Testis (tissue), 3 donors: Measurements from ENCODE around the gene CAMTA2. TPM values are rescaled to one million over a fixed set of nuclear protein-coding genes. Genes with fewer than 3 reads are reported as not detected.

Source experiments
- DNase-seq: peaks from one replicate; pipeline ENCODE4 v3.0.0-alpha.2; 2019
- H3K27ac ChIP-seq, 2 donors: fragments of 200-600 bp; sonication (generic); one replicate each; pipeline ENCODE4 v1.5.1; 2019
- H3K27me3 ChIP-seq: fragments of 200-600 bp; sonication (generic); one replicate; pipeline ENCODE4 v1.5.1; 2019
- H3K36me3 ChIP-seq: fragments of 200-600 bp; sonication (generic); one replicate; pipeline ENCODE4 v1.5.1; 2017; ENCODE audit warnings: low read depth; ENCODE audit errors: missing control alignments
- H3K4me1 ChIP-seq: fragments of 200-600 bp; sonication (generic); one replicate; pipeline ENCODE4 v1.5.1; 2019
- H3K4me3 ChIP-seq, 2 donors: fragments of 200-600 bp; sonication (generic); one replicate each; pipeline ENCODE4 v1.5.1; 2017 to 2019
- H3K9me3 ChIP-seq: fragments of 200-600 bp; sonication (generic); one replicate; pipeline ENCODE4 v1.5.1; 2017
- POLR2A ChIP-seq: fragments of 450-650 bp; IDR thresholded peaks from one replicate; pipeline ENCODE4 v1.6.1; 2017; ENCODE audit warnings: antibody characterized with exemption, mild to moderate bottlenecking, moderate library complexity
- WGBS, 2 donors: methylation state at CpG; one replicate each; pipeline ENCODE4 v1.1.5; 2018; 5-methylcytosine and 5-hydroxymethylcytosine counted together
- intact Hi-C: fragments of 100-400 bp; cut with DNase I; formaldehyde crosslinking; loops from one replicate; pipeline ENCODE4 v1.15.1; 2023; ENCODE audit warnings: low total_unique reads
- microRNA-seq, 2 donors: library from miRNA; unstranded; fragments of <30 nt; microRNA quantifications; one replicate each; pipeline ENCODE4, GENCODE V29; 2016; ENCODE audit warnings: borderline number of aligned reads in 2 of 2, borderline replicate concordance in 1 of 2
- polyA plus RNA-seq: library from polyadenylated mRNA; stranded (reverse); fragments of 350-450 nt; fragmentation: Illumina TruSeq; extraction: RNeasy Lipid Tissue Mini Kit (QIAGEN cat#74804); gene quantifications from one replicate; pipeline ENCODE4 v1.2.3, GENCODE V29; 2014; ENCODE audit warnings: low read depth, low replicate concordance; ENCODE audit not compliant: insufficient read depth
- small RNA-seq, 2 donors: library from RNA; depleted of rRNA; stranded (forward); fragments of <200 nt; gene quantifications; one replicate each; pipeline ENCODE3, GENCODE V24; 2016
- total RNA-seq, 2 donors: library from RNA; depleted of rRNA; stranded (reverse); fragments of >200 nt; gene quantifications; one replicate each; pipeline ENCODE4 v1.2.3, GENCODE V29; 2016
- TF ChIP-seq, protein P1 (sequence below), 3 experiments: fragments of 450-650 bp in 2 of 3; fragments of 200-600 bp in 1 of 3; sonication (generic) in 1 of 3; IDR thresholded peaks; one replicate each; pipeline ENCODE4 v1.5.1; 2016 to 2019; ENCODE audit warnings: antibody characterized with exemption in 3 of 3, mild to moderate bottlenecking in 2 of 3, moderate library complexity in 1 of 3

CAMTA2 gene
- total and polyA plus RNA-seq, 3 donors from 2014 or later = 22.4 to 59.3 (median 51.3) TPM

DNA sequence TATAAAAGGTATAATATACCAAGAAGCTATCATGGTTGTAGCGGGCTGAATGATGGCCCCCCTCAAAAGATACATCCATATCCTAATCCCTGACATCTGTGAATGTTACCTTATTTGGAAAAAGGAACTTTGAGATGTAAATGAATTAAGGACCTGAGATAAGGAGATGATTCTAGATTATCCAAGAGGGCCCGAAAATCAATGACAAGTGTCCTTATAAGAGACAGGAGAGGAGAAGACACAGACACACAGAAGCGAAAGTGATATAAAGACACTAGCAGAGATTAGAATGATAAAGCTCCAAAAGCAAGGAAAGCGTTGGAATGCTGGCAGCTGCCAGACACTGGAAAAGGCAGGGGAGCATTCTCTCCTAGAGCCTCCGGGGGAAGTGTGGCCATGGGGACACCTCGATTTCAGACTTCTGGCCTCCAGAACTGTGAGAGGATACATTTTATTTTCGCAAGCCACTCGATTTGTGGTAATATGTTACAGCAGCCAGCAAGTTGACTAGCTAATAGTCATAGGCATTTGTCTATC is 67.9 kb downstream of the CAMTA2 start:
- WGBS, 2 donors = 71 to 73% methylated on average over 8 of the region's 8 CpGs

More for the DNA sequence above, 67.9 kb downstream of the CAMTA2 start:
- Histone ChIP-seq H3K4me3 (no peak overlapping the region), H3K9me3 (no peaks in the 10 kb centered on the region), H3K4me1 (peaks cover 3% of the 10 kb centered on the region), H3K27me3 (no peaks in the 10 kb centered on the region), H3K27ac (no peak overlapping the region), H3K36me3 (no peaks in the 10 kb centered on the region)
- no peak for TF ChIP-seq POLR2A
- TF ChIP-seq, protein P1, sequence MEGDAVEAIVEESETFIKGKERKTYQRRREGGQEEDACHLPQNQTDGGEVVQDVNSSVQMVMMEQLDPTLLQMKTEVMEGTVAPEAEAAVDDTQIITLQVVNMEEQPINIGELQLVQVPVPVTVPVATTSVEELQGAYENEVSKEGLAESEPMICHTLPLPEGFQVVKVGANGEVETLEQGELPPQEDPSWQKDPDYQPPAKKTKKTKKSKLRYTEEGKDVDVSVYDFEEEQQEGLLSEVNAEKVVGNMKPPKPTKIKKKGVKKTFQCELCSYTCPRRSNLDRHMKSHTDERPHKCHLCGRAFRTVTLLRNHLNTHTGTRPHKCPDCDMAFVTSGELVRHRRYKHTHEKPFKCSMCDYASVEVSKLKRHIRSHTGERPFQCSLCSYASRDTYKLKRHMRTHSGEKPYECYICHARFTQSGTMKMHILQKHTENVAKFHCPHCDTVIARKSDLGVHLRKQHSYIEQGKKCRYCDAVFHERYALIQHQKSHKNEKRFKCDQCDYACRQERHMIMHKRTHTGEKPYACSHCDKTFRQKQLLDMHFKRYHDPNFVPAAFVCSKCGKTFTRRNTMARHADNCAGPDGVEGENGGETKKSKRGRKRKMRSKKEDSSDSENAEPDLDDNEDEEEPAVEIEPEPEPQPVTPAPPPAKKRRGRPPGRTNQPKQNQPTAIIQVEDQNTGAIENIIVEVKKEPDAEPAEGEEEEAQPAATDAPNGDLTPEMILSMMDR (IDR thresholded peaks at IDR 0.05) = no peak
- intact Hi-C loops = no loop called here
- no peak for DNase-seq

Small RNA genes within 50 kb of the gene (microRNA-seq; reads per million reads assigned to microRNA genes)
- gene MIR6864 (0 reads per million in 2 donors), gene MIR6865 (0 reads per million in 2 donors)

Small RNA genes within 50 kb of the gene (small RNA-seq; reads per million reads assigned to genes)
- gene MIR6864 (0 reads per million in 2 donors), gene MIR6865 (0 reads per million in 2 donors)

Other genes starting within 250 kb of the CAMTA2 start
- 10 to 100 TPM; 23.7 to 25.2 TPM for gene ZMYND15, start 247.8 kb downstream of the CAMTA2 start, total RNA-seq
- gene ZMYND15, start 247.8 kb downstream of the CAMTA2 start, polyA plus RNA-seq = 78.7 TPM
- 100 to 1,000 TPM in 1 of 2 donors, 10 to 100 TPM in 1; 53.0 to 172 TPM for gene CXCL16, start 247.7 kb downstream of the CAMTA2 start, total RNA-seq
- 201 TPM for gene CXCL16, start 247.7 kb downstream of the CAMTA2 start, polyA plus RNA-seq
- gene TM4SF5, start 215.8 kb downstream of the CAMTA2 start, total RNA-seq = 1 to 10 TPM in 1 of 2 donors, not detected in 1; 1.5 TPM
- gene TM4SF5, start 215.8 kb downstream of the CAMTA2 start, polyA plus RNA-seq = not detected
- gene VMO1, start 201.3 kb downstream of the CAMTA2 start, total RNA-seq = 1 to 10 TPM in 1 of 2 donors, under 1 TPM in 1; 0.62 to 1.3 TPM
- gene VMO1, start 201.3 kb downstream of the CAMTA2 start, polyA plus RNA-seq = 0.98 TPM
- gene GLTPD2, start 198.7 kb downstream of the CAMTA2 start, total RNA-seq = not detected
- not detected for gene GLTPD2, start 198.7 kb downstream of the CAMTA2 start, polyA plus RNA-seq
- 100 to 1,000 TPM; 101 to 138 TPM for gene PSMB6, start 191.5 kb downstream of the CAMTA2 start, total RNA-seq
- 191 TPM for gene PSMB6, start 191.5 kb downstream of the CAMTA2 start, polyA plus RNA-seq
- gene PLD2, start 180.5 kb downstream of the CAMTA2 start, total RNA-seq = 10 to 100 TPM; 17.5 to 31.2 TPM
- gene PLD2, start 180.5 kb downstream of the CAMTA2 start, polyA plus RNA-seq = 11.0 TPM
- gene MINK1, start 154.3 kb downstream of the CAMTA2 start, total RNA-seq = 100 to 1,000 TPM; 135 to 142 TPM
- 77.4 TPM for gene MINK1, start 154.3 kb downstream of the CAMTA2 start, polyA plus RNA-seq
- gene C17orf107, start 88.1 kb downstream of the CAMTA2 start, total RNA-seq = 1 to 10 TPM; 2.8 to 4.1 TPM
- 1.5 TPM for gene C17orf107, start 88.1 kb downstream of the CAMTA2 start, polyA plus RNA-seq
- 1 to 10 TPM; 1.4 to 2.6 TPM for gene CHRNE, start 84.6 kb downstream of the CAMTA2 start, total RNA-seq
- 1.4 TPM for gene CHRNE, start 84.6 kb downstream of the CAMTA2 start, polyA plus RNA-seq
- gene GP1BA, start 55.4 kb downstream of the CAMTA2 start, total RNA-seq = under 1 TPM; 0.12 to 0.47 TPM
- gene GP1BA, start 55.4 kb downstream of the CAMTA2 start, polyA plus RNA-seq = 0.88 TPM
- gene SLC25A11, start 47.6 kb downstream of the CAMTA2 start, total RNA-seq = 10 to 100 TPM; 23.7 to 25.9 TPM
- gene SLC25A11, start 47.6 kb downstream of the CAMTA2 start, polyA plus RNA-seq = 24.3 TPM
- 100 to 1,000 TPM; 110 to 111 TPM for gene RNF167, start 47.4 kb downstream of the CAMTA2 start, total RNA-seq
- gene RNF167, start 47.4 kb downstream of the CAMTA2 start, polyA plus RNA-seq = 211 TPM
- 100 to 1,000 TPM; 257 to 349 TPM for gene PFN1, start 39.1 kb downstream of the CAMTA2 start, total RNA-seq
- gene PFN1, start 39.1 kb downstream of the CAMTA2 start, polyA plus RNA-seq = 244 TPM
- gene ENO3, start 36.6 kb downstream of the CAMTA2 start, total RNA-seq = 10 to 100 TPM; 16.4 to 17.2 TPM
- gene ENO3, start 36.6 kb downstream of the CAMTA2 start, polyA plus RNA-seq = 29.9 TPM
- gene SPAG7, start 19.9 kb downstream of the CAMTA2 start, total RNA-seq = 10 to 100 TPM; 54.9 to 66.1 TPM
- gene SPAG7, start 19.9 kb downstream of the CAMTA2 start, polyA plus RNA-seq = 79.5 TPM
- 10 to 100 TPM; 32.6 to 53.0 TPM for gene INCA1, start 9.8 kb upstream of the CAMTA2 start, total RNA-seq
- 64.4 TPM for gene INCA1, start 9.8 kb upstream of the CAMTA2 start, polyA plus RNA-seq
- 10 to 100 TPM; 51.1 to 54.1 TPM for gene KIF1C, start 10.3 kb upstream of the CAMTA2 start, total RNA-seq
- 79.9 TPM for gene KIF1C, start 10.3 kb upstream of the CAMTA2 start, polyA plus RNA-seq
- 1 to 10 TPM in 1 of 2 donors, under 1 TPM in 1; 0.99 to 1.7 TPM for gene SLC52A1, start 47.8 kb upstream of the CAMTA2 start, total RNA-seq
- 0.50 TPM for gene SLC52A1, start 47.8 kb upstream of the CAMTA2 start, polyA plus RNA-seq
- 1 to 10 TPM; 6.4 to 7.2 TPM for gene ZFP3, start 90.8 kb upstream of the CAMTA2 start, total RNA-seq
- 4.6 TPM for gene ZFP3, start 90.8 kb upstream of the CAMTA2 start, polyA plus RNA-seq
- 10 to 100 TPM in 1 of 2 donors, 1 to 10 TPM in 1; 8.6 to 21.7 TPM for gene ZNF232, start 124.2 kb upstream of the CAMTA2 start, total RNA-seq
- gene ZNF232, start 124.2 kb upstream of the CAMTA2 start, polyA plus RNA-seq = 14.4 TPM
- 10 to 100 TPM; 25.1 to 50.4 TPM for gene USP6, start 128.4 kb upstream of the CAMTA2 start, total RNA-seq
- 19.3 TPM for gene USP6, start 128.4 kb upstream of the CAMTA2 start, polyA plus RNA-seq
- 10 to 100 TPM; 31.3 to 41.3 TPM for gene ZNF594, start 204.2 kb upstream of the CAMTA2 start, total RNA-seq
- gene ZNF594, start 204.2 kb upstream of the CAMTA2 start, polyA plus RNA-seq = 5.8 TPM
- gene SCIMP, start 247.2 kb upstream of the CAMTA2 start, total RNA-seq = under 1 TPM; 0.39 to 0.50 TPM
- gene SCIMP, start 247.2 kb upstream of the CAMTA2 start, polyA plus RNA-seq = 2.5 TPM